ENCODE data around the gene NUAK2.
A peak's percentile ranks its signal among the peaks of the same experiment; 100 is the strongest.
"Not testable (repeated sequence)": the region's sequence is repeated elsewhere in the genome, so short reads cannot be mapped to it uniquely, and the experiment has no call there.

Gene NUAK2

GRCh38 chr1:205298191-205298994, 23.2 kb downstream of the NUAK2 start:
- DNase-seq (ENCODE audit: low read depth): no peak

GRCh38 chr1:205297546-205298177, 23.9 kb downstream of the NUAK2 start:
- DNase-seq (ENCODE audit: low read depth): not testable (repeated sequence)

GRCh38 chr1:205296154-205296553, 25.4 kb downstream of the NUAK2 start:
- DNase-seq (ENCODE audit: low read depth): no peak

- no peak for DNase-seq (ENCODE audit: low read depth)
Measured at GRCh38 chr1:205294934-205295333, 26.6 kb downstream of the NUAK2 start.

DNA sequence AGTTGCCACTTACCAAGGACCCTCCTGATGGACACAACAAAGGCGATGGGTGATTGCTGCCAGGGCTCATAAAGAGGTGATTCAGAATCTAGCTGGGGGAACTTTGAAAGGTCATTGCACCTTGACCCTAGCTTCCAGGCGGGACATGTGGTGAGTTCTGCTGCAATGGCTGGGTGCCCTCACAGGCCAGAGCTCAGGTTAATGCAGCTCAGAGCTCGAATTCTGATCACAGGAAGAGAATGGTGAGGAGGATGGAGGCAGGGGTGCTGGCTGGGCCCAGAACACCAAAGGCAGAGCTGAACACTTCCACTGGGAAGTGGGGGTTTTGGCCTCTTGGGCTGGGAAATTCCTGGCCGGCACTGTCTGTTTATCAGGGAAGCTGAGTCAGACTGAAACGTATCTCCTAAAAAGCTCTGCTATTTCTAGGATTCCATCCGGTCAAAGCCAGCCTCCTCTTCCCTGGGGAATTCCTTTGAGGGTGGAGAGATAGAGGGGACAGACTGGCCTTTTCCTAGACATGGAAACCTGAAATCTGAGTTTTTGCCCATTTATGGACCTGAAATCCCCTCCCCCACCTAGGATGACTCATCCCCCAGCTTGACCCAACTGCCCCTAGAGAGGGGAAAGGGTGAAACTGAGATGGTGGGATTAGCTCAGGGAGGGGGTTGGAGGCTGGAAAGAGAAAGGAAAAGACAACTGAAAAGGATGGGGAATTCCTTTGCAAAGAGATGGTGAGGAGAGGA, 27.2 kb downstream of the NUAK2 start:
- no peak for DNase-seq (ENCODE audit: low read depth)

DNA sequence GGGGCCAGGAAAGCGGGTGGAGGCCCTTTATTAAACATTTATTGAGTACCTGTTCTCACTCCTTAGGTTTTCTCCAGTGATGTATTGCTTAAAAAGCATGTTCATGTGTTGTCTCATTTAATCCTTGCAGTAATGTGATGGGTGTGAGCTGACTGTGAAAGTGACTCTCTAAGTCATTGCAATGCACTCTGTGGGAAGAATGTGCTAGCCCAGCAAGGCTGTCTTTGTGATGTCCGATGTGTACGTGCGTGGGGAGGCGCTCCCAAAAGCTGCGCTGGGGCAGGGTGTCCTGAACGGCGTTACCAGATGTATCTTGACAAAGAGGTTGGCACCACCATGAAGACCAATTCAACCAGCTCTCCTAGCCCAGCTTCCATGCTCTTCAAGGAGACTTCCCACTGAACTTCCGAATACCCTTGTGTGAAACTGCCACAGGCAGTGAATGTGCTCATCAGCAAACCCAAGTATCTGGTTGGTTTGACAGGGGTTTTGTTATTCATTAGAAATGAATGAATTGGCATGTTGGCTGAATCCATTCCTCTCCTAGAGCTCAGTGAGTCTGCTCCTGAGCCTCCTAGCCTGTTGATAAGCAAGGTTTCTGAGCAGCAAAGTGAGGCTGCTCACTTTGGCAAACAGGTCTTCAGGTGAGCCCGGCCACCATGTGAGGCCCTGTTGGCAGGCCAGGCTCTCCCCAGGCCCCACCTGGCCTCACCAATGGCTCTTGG, 28.0 kb downstream of the NUAK2 start:
- no peak for DNase-seq (ENCODE audit: low read depth)

- DNase-seq (ENCODE audit: low read depth): no peak
Measured at GRCh38 chr1:205291596-205291995, 29.9 kb downstream of the NUAK2 start.

- DNase-seq (ENCODE audit: low read depth): peak; percentile 64
Measured at GRCh38 chr1:205287767-205288559, 33.6 kb downstream of the NUAK2 start.

DNA sequence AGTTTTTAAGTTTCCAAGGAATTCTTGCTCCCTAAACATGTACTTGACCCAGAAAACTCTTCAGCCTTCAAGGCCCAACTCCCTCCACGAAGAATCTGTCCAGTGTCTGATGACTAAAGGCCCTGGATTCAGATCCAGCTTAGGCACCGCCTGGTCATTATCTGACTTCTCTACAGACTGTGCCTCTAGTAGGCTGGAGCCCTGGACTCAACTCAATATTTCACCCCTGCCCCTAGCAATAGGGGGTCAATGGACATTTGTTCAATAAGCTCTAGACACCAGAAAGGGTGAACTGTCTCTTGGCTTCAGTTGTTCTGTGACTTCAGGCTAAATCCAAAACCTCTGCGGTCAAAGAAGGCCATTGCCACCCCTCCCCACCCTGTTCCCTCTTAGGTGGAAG, 34.5 kb downstream of the NUAK2 start:
- DNase-seq (ENCODE audit: low read depth): no peak

DNA sequence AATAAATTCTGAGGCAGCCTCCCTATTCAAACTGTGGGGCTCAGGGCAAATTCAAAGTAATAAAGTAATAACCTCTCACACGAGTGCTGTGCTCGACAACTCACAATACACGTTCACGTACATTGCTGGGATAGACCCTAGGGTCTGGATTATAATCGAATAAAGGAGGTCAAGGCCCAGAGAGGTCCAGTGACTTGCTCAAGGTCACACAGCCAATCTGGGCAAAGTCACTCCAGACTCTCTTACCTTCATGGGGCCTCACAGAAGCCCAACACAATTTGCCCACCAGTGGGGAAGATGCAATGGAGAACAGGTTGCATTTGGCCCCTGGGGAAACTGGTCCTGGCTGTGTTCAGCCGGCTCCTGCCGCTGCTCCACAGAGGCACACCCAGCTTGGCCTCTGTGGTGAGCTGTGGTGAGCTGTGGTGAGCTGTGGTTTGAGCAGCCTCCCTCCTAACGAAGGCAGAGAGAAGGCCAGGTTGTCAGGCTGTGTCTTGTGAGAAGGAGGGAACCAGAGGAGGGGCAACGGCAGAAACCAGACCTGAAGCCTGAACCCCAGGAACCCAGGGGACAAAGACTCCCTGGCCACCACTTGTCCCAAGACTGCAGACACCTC, 35.1 kb downstream of the NUAK2 start:
- peak; percentile 35 for DNase-seq (ENCODE audit: low read depth)

DNA sequence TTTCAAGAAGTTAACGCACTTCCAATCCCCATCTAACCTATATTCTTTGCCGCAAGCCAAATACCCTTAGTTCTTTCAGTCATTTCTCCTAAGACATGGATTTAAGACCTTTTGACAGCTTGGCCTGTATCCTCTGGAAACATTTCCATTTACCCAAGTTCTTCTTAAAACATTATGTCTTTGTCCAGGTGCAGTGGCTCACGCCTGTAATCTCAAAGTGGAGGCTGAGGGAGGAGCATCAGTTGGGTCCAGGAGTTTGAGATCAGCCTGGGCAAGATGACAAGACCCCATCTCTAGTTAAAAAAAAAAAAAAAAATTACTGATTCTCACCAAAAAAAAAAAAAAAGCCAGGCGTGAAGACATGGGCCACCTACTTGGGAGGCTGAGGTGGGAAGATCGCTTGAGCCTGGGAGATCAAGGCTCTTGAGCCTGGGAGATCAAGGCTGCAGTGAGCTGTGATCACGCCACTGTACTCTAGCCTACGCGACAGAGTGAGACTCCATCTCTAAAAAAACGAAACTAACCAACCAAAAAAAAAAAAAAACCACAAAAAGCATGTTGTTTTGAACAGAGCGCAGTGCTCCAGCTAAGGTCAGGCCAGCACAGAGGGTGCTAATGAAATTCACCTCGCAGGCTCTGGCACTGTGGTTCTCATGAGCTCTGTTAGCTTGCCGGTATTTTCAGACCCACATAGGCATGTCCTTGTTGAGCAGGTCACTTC, 36.0 kb downstream of the NUAK2 start:
- peak; percentile 32 for DNase-seq (ENCODE audit: low read depth)

DNA sequence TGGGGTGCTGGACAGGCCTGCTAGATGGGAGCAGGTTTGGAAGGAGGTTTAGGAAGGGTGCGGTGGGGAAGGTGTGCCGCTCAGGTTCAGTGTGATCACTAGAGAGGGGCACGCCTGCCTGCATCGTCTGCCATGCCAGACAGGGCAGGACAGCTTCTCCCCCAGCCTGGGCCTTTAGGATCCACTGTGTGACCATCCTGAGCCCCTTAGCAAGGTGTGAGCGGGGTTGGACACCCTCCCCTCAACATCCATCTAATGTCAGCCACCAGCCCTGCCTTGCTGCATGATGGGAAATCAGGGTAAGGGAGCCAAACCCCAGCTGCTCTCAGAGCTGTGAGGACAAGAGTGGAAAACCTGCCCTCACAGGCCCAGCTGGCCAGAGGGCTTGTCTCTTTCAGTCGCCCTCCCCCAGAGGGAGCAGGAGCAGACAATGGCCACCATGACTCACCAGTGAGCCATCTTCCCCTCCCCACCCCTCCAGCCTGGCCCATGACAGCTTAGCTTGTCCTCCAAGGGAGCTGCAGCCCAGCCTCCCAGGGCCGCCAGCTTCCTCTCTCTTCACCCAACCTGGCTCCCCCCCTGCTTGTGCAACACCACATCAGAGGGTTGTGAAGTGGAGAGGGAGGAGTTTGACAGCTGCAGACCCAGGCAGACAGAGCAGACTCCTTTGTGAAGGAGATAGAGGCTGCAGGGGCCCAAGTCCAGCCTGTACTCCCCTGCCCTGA, 37.0 kb downstream of the NUAK2 start:
- peak; percentile 88 for DNase-seq (ENCODE audit: low read depth)

GRCh38 chr1:205283270-205284147, 38.0 kb downstream of the NUAK2 start:
- no peak for DNase-seq (ENCODE audit: low read depth)

DNA sequence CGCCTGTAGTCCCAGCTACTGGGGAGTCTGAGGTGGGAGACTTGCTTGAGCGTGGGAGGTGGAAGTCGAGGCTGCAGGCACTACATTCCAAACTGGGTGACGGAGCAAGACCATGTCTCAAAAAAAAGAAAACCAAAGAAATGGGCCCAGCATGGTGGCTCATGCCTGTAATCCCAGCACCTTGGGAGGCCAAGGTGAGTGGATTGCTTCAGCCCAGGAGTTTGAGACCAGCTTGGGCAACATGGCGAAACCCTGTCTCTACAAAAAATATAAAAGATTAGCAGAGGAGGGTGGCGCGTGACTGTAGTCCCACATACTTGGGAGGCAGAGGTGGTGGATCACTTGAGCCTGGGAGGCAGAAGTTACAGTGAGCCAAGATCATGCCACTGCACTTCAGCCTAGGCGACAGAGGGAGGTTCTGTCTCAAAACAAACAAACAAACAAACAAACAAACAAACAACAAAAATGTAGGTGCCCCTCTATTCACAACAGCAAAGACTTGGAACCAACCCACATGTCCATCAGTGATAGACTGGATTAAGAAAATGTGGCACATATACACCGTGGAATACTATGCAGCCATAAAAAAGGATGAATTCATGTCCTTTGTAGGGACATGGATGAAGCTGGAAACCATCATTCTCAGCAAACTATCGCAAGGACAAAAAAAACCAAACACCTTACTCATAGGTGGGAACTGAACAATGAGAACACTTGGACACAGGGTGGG, 40.7 kb downstream of the NUAK2 start:
- not testable (repeated sequence) for DNase-seq (ENCODE audit: low read depth)

DNA sequence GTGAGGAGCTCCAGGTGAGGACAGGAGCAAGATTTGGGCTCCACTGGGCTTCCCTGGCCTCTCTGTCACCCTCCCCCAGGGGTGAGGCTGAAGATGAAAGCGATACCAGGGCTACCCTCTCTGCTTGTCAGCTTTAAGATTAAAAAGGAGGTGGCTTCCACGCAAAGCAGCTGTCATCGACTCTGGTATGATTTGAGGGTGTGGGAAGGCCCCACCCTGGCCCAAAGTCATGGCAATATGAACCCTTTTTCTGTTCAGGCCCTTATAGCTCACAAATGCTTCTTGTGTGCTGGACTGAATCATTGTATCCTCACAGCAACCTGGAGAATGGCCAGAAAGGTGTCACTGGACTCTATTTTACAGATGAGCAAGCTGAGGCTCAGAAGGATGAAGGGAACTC, 41.6 kb downstream of the NUAK2 start:
- no peak for DNase-seq (ENCODE audit: low read depth)

GRCh38 chr1:205276689-205277065, 44.9 kb downstream of the NUAK2 start:
- DNase-seq (ENCODE audit: low read depth): no peak

DNA sequence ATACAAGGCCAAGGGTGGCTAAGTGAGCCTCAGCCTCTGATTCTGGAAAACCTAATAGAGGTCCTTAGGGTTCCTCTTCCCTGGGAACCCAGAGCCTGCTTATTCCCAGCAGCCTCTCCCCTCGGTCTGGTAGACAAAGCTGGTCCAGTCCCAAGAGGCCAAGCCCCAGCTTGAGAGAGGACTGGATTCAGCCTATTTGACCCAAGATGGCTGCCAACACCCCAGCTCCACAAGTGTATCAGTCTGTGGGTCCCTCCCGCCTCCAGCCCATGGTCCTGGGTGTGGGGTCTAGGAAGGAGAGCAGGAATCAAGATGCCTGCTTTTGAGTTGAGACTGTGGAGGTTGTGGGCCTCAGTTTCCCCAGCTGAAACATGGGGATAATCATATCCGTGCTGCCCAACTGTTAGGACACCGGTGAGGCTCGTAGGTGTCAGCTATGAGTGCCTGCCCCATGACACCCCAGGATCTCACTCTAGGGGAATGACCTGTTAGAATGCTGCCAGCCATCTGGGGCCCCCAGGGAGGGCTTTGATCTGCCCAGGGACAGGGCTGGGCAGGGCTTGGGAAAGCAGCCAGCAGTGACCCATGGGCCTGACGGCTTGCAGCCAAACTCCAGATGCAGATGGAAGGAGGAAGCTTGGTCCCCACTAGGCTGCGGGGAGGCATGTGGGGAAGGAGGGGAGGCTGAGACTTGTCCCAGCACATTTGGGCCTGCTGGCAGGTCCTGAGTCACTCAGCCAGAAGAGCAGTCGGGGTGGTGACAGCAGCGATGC, 45.4 kb downstream of the NUAK2 start:
- no peak for DNase-seq (ENCODE audit: low read depth)
